ENCODE results near the gene SCNN1G.
"Not testable (repeated sequence)": the region's sequence is repeated elsewhere in the genome, so short reads cannot be mapped to it uniquely, and the experiment has no call there.

The SCNN1G gene

GRCh38 chr16:23141033-23141432, 41.5 kb upstream of the SCNN1G start:
- TF ChIP-seq CTCF (IDR thresholded peaks at IDR 0.05; ENCODE audit: low read depth, low read length, missing control alignments), result no peak
- H3K4me3 ChIP-seq (replicated peaks; ENCODE audit: low read depth, low read length), result no peak overlapping the region

GRCh38 chr16:23141500-23141899, 41.0 kb upstream of the SCNN1G start:
- DNase-seq (ENCODE audit: extremely low read depth, low read depth), result no peak
- TF ChIP-seq CTCF (IDR thresholded peaks at IDR 0.05; ENCODE audit: low read depth, low read length, missing control alignments), result no peak
- no peak overlapping the region for H3K4me3 ChIP-seq (replicated peaks; ENCODE audit: low read depth, low read length)

More at GRCh38 chr16:23141033-23141432, 41.5 kb upstream of the SCNN1G start:
- no peak for DNase-seq (ENCODE audit: extremely low read depth, low read depth)

- no peak overlapping the region for H3K4me3 ChIP-seq (replicated peaks; ENCODE audit: low read depth, low read length)
- no peak for TF ChIP-seq CTCF (IDR thresholded peaks at IDR 0.05; ENCODE audit: low read depth, low read length, missing control alignments)
- DNase-seq (ENCODE audit: extremely low read depth, low read depth), result no peak
These were observed 40.4 kb upstream of the SCNN1G start for GRCh38 chr16:23141959-23142740.

GRCh38 chr16:23143391-23143790, 39.2 kb upstream of the SCNN1G start:
- DNase-seq (ENCODE audit: extremely low read depth, low read depth), result no peak

GRCh38 chr16:23144393-23144792, 38.2 kb upstream of the SCNN1G start:
- not testable (repeated sequence) for H3K4me3 ChIP-seq (replicated peaks; ENCODE audit: low read depth, low read length); DNase-seq (ENCODE audit: extremely low read depth, low read depth)

More at GRCh38 chr16:23143391-23143790, 39.2 kb upstream of the SCNN1G start:
- TF ChIP-seq CTCF (IDR thresholded peaks at IDR 0.05; ENCODE audit: low read depth, low read length, missing control alignments), result no peak
- no peak overlapping the region for H3K4me3 ChIP-seq (replicated peaks; ENCODE audit: low read depth, low read length)

- DNase-seq (ENCODE audit: extremely low read depth, low read depth), result no peak
- no peak for TF ChIP-seq CTCF (IDR thresholded peaks at IDR 0.05; ENCODE audit: low read depth, low read length, missing control alignments)
- H3K4me3 ChIP-seq (replicated peaks; ENCODE audit: low read depth, low read length), result no peak overlapping the region
These were observed 37.4 kb upstream of the SCNN1G start for GRCh38 chr16:23145186-23145585.

GRCh38 chr16:23145608-23146007, 36.9 kb upstream of the SCNN1G start:
- TF ChIP-seq CTCF (IDR thresholded peaks at IDR 0.05; ENCODE audit: low read depth, low read length, missing control alignments), result no peak
- H3K4me3 ChIP-seq (replicated peaks; ENCODE audit: low read depth, low read length), result no peak overlapping the region
- no peak for DNase-seq (ENCODE audit: extremely low read depth, low read depth)
